OCI-LY7 (cell line): ENCODE data around the gene ATG9A.

Source experiments
- EZH2phosphoT487 ChIP-seq: fragments of 200-600 bp; sonication (generic); IDR thresholded peaks from 2 replicates; pipeline ENCODE4 v1.6.1; 2018; ENCODE audit warnings: low read depth, borderline replicate concordance, mild to moderate bottlenecking, mixed run types, antibody characterized with exemption, low read length, moderate library complexity, mixed read lengths
- TF ChIP-seq, protein P1 (sequence below): fragments of 200-600 bp; sonication (generic); conservative IDR thresholded peaks from 2 replicates; pipeline ENCODE4 v1.5.1; 2014; ENCODE audit warnings: mild to moderate bottlenecking, antibody characterized with exemption, low read length, moderate library complexity, mixed read lengths

GRCh38 chr2:219266232-219266631, 36.8 kb upstream of the ATG9A start:
- TF ChIP-seq, protein P1, sequence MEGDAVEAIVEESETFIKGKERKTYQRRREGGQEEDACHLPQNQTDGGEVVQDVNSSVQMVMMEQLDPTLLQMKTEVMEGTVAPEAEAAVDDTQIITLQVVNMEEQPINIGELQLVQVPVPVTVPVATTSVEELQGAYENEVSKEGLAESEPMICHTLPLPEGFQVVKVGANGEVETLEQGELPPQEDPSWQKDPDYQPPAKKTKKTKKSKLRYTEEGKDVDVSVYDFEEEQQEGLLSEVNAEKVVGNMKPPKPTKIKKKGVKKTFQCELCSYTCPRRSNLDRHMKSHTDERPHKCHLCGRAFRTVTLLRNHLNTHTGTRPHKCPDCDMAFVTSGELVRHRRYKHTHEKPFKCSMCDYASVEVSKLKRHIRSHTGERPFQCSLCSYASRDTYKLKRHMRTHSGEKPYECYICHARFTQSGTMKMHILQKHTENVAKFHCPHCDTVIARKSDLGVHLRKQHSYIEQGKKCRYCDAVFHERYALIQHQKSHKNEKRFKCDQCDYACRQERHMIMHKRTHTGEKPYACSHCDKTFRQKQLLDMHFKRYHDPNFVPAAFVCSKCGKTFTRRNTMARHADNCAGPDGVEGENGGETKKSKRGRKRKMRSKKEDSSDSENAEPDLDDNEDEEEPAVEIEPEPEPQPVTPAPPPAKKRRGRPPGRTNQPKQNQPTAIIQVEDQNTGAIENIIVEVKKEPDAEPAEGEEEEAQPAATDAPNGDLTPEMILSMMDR: no peak
- TF ChIP-seq EZH2phosphoT487: no peak
